ENCODE measurements around the gene WBP1.

The WBP1 gene

DNA sequence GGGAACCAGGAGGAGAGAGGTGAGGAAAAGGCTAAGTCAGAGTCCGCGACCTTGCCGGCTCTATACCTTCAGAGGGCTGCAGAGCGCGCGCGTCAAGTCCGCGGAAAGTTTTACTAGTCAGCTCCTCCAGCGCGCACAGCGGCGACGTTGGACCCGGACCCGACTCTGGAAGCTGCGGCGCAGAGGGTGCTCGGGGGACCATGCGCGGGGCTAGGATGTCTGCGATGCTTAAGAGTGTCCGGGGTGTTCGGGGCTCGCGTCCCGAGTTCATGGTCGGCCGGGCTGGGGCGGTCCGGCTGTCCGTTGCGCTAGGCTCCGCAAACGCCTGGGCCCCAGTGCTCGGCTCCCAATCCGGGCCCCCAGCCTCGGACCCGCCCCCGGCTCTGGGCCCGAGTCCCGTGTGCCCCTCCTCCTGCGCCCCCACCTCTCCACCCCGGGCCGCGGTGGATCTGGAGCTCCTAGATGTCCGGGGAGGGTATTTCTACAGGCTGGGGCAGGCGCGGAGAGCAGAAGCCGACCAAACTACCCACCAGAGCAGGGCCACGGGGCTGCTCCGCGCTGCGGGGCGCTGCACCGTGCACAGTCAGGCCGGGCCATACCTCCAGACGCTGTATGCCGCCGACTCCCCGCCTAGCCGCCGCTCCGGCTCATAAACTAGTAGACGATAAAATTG, 41.2 kb downstream of the WBP1 start, which contains the start of gene LBX2:
LBX2 (minus strand) TSS at position 337 of the 673 bp plus-strand sequence; CDS start at position 271, 66 bp downstream.
- DNase-seq (ENCODE audit: low read depth) = no peak
- peak within 1 kb of the TSS; percentile 41 for H3K4me3 ChIP-seq (ENCODE audit: low read depth, low read length)

DNA sequence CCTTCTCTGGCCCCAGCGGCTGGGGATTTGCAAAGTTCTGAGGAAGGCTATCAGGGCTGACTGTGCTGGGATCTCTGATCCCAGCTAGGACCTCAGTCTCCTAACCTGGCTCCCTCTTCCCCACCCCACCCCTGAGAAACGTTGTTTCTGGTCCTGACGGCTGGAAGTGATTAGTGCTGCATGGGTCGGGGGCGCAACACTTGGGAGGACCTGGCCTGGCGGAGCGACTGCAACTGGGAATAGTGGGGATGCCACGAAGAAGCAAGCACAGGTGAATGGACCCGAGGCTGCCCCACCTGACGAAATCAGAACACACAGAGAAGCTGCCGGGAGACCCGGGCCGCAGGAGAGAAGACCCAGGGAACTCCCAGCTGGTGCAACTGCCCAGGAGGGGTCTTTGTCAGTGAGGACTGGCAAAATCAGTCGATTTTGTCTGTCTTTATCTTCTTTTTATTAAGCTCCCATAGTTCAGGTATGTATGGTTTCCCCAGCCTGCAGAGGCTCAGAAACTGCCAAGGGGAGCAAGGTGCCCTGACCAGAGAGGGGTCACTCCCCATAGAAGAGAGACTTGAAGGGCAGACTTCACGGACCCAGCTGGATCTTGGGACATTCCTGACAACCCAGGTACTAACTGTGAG, 41.8 kb downstream of the WBP1 start:
- H3K4me3 ChIP-seq (ENCODE audit: low read depth, low read length) = peak overlapping the region; percentile 41

DNA sequence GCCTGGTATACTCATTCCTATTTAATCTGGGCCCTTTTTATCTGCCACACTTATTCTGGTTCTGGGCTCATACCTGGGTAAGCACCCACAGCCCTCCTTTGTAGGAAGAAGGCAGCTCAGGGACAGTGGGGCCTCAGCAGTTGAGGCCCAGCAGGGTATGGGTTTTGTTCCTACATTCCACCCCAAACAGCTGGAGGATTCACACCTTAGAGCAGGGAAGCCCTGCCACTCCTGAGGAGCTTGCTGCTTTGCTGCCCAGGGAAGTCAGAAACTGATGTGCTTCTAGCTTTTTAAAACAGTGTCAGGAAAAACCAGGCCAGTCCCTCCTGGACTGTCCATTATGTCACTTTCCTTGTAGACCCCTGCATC, 42.3 kb downstream of the WBP1 start:
- no peak for DNase-seq (ENCODE audit: low read depth)
- no peak overlapping the region for H3K4me3 ChIP-seq (ENCODE audit: low read depth, low read length)

More for the DNA sequence above, 41.8 kb downstream of the WBP1 start:
- no peak for DNase-seq (ENCODE audit: low read depth)

DNA sequence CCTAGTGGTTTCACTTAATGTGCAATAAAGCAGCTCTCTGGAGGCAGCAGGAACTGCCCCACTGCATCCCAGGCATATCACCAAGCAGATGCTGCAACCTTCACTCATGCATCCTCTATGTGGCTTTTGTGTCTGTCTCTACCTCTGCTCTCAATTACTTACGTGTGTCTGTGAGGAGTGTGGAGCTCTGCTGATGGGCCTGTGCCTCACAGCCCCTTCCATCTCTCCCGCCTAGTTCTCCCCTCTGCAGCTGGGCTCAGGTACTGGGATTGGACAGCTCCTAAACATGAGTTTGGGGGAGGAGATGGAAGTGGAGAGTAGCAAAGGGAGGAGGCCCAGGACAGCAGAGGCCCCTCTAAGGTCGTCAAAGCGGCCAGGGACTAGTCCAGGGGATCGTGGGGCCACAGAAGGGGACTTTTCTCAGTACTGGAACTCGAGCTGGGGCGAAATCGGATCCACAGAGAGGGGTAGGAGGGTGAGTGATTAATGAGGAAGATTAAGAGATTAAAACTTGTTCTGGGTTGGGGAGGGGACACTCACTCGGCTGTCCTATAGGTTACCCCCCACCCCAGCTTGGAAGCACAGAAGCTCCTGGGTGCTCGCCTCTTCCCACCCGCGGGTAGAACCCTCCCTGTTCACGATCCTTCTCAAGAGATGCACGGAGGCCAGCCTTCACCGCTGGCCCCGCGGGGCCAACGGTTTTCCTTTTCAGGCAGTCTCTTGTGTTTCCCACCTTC, 43.3 kb downstream of the WBP1 start:
- no peak overlapping the region for H3K4me3 ChIP-seq (ENCODE audit: low read depth, low read length)
- DNase-seq (ENCODE audit: low read depth) = no peak

DNA sequence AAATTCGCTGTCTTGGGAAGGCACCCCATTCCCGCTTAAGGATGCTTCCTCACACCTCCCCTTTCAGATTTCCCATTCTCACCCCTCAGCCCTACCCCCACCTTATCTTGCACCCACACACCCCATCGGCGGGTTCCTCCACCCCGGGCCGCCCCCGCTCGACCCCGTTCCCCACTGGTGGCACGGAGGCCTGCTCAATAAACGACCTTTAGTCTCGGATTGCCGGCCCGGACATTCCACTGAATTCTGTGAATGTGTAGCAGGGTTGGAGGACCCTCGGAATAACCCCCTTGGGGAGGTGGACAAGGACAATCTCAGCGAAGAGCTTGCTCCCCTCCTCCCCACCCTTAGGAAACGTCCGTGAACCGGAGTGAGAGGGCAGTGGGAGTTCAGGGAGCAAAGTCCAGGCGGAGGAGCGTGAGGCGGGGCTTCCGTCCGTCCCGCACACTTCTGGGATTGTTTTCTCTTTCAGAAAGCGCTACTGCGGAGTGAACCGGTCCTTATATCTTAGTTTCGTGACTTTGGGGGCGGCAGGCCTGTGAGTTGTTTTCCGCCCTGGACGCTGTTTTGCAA, 44.0 kb downstream of the WBP1 start:
- DNase-seq (ENCODE audit: low read depth) = no peak
- H3K4me3 ChIP-seq (ENCODE audit: low read depth, low read length) = peak overlapping the region; percentile 54

DNA sequence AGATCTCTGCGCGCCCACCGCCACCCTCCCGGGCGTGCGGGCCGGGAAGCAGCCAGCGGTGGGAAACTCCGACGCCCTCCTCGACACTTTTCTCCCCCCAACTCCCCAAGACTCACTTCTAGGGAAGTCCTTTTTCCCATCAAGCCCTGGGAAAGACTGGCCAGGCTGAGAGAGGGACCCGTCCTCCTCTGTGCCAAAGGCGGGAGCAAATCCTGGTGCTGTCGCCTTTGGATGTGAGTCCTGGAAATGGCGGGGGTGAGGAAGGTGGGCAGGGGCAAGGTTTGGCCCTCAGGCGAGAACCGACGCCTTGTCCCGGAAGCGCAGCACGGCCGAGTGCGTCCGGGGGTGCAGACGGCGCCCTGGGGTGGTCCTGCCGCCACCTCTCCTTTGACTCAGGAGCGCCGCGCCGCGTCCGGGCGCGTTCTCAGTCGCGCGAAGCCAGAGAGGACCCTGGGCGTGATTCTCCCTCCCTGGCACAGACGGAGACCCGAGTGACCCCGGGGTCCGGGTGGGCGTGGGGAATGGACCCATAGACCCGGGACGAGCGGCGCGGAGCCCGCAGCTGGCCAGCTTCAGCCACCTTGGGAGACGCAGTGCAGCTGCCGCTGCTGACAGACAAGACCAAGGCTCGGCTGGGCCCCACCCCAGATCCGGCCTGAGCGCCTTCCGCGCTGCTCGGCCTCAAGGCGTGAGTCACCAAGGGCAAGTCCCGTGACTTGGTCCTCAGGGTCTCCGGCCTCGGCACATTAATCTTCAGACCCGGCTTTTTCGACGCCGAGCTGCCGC, 44.7 kb downstream of the WBP1 start:
- peak; percentile 35 for DNase-seq (ENCODE audit: low read depth)
- peak overlapping the region; percentile 54 for H3K4me3 ChIP-seq (ENCODE audit: low read depth, low read length)

DNA sequence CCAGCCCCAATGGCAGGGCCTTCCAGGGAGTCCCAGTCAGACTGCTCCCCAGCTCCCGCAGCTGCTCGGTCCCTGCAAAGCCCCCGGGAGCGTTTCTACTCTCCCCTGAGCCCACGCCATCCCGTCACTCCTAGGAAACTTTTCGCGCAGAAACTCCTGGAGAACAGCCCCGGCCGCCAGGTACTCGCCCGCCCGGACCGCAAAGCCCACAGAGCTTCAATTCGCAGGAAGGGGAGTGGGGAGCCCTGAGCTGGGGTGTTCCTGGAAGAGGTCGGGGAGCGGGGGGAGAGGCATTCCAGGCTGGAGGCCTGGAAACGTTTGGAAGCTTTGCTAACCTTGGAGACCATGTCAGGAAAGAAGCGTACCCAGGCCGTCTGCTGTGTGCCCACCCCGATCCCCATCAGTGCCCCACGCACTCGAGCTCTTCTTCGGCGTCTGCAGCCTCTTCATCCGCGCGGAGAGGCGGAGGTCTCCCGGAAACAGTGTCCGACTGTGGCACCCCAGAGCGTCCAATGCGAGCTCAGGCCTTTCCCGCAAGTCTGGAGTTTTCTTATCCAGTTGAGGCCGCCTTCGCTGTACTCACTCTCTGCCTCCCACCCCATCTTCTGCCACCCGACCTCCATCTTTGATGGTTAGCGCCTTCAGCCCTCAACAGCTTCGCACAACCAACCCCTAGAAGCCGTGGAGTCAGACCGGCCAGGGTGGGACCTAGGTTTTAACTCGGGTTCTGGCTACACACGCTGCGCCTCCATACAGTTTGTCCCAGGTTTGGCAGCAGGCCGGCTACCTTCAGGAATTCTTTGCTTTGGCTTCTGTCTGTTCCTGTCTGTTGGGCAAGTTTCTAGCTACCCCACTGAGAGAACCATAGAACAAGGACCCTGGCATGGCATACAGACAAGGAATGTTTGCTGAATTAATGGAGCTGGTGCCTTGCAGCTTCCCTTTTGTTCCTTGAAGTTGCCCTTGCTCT, 45.6 kb downstream of the WBP1 start:
- DNase-seq (ENCODE audit: low read depth) = no peak
- H3K4me3 ChIP-seq (ENCODE audit: low read depth, low read length) = peak overlapping the region; percentile 54

DNA sequence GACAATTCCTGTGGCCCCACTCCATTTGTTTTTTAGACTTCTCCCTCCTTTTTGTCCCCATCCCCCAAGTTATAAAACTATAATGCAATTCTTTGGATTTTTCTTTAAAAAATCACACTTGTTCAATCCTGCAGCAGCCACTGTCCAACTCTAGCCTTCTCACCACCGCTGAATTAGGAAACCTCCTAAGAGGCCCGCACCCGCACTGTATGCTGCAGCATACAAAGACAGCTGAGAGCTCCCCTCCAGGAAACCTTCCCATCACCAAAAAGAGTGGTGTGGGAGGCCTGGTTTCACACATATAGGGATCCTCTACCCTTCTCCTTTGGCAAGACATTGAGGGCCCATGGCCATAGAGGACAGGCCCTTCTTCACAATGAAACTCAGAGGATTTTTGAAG, 46.4 kb downstream of the WBP1 start:
- H3K4me3 ChIP-seq (ENCODE audit: low read depth, low read length) = no peak overlapping the region
- DNase-seq (ENCODE audit: low read depth) = no peak

DNA sequence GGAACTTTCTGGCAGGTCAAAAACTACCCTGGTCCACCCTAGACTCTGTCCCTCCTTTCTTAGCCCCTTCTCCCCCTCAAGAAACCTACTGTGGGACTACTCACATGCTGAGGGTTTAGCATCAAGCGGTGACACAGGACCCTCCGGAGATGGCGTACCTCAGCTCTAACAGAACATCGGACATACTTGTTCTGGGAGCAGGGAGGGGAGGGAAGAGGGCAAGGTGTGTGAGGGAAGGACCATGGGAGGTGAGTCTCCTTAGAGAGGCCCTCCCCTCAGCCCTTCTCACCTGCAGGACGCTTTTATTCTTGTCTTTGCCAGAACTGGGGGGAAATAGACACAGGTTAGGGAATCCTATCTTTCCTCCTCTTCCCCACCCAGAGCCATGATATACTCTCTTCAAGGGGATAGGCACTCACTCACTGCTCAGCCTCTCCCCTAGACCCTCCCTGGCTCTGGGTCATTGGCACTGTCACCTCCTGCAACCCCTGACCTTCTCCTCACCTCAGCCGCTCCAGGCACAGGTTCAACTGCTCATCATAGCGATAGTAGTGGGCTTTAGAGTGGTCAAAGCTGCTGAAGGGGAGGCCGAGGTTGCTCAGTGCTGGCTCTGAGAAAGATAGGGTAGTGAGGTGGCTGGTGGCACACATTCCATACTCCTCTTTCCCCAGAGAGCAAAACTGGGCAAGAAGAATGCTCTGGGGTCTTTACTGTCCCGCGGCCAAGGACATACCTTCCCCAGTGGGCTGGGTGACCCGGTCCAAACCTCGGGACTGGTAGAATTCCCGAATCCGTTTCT, 47.4 kb downstream of the WBP1 start:
- H3K4me3 ChIP-seq (ENCODE audit: low read depth, low read length) = peak overlapping the region; percentile 5
- DNase-seq (ENCODE audit: low read depth) = no peak

DNA sequence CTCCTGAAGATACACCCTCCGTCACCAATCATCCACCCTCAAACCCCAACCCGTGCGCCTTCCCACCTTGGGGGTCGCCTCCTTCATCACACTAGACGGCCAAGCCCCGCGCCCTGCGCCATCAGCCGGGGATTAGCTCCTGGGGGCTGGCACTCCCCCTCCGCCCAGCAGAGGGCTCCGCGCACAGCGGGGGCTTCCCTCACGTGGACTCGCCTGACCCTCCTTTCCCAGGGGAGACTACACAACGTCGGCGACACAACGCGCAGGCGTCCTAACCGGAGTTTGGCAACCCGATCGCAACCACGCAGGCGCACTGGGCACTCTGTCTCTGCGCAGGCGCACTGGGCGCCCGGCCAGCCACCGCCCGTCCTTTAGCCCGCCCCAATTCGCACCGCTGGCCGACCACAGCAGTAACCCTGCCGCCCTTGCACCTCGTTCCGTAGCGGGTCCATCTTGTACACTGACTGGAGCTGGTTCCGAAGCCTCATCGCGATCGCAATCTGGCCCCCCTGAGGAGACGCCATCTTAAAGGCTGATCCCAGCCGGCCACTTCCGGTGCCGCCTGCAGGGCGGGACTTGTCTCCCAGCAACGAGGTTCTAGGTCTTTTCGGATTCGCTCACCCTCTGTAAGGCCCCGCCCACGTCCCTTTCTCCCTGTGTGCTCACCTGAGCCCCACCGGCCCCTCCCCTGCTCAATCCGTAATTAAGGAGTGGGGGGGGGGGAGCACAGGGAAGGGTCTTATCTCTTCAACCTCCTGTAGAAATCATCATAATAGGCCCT, 49.1 kb downstream of the WBP1 start, which contains the start of gene PCGF1:
PCGF1 (minus strand) TSS at position 551 of the 781 bp plus-strand sequence; CDS start at position 524, 27 bp downstream.
- H3K4me3 ChIP-seq (ENCODE audit: low read depth, low read length) = peak within 1 kb of the TSS; percentile 89
- peak; percentile 90 for DNase-seq (ENCODE audit: low read depth)

DNA sequence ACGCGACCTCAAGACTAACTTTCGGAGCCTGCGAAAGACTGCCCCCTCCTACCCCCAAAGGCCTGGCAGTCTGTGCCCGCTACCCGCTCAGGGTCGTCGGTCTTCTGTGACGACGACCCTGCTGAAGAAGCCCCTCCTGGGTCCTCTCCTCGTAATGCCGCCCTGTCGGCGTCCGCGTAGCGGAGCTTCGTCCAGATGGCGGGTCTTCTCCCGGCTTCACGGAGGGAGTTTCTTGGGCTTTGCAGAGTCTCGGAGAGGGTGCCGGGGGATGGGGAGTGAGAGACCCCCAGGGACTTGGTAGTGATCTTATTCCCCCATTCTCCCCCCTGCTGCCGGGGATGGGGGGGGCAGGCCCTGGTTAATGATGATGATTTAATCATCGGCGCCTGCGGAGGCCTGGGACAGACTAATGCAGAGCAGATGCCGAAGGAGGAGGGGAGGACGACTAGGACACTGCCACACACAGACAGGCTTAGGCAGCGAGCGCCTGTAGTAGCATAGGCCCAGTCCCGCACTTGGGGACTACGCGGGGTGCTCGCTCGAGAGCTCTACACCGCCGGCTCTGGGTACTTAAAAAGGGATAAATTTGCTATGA, 49.8 kb downstream of the WBP1 start:
- DNase-seq (ENCODE audit: low read depth) = no peak

DNA sequence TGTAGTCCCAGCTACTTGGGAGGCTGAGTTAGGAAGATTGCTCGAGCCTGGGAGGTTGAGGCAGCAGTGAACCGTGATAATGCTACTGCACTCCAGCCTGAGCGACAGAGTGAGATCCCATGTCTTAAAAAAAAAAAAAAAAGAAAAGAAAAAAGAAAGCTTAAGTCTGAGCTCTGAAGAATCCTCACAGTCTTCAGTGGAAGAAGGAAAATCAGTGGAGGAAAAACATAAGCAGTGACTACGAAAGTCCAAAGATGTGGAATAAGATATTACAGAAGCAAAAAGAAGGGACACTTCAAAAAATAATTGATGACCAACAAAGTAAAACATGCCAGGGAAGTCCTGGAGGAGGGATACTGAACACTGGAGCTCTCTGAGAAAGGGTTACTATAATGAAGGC, 52.0 kb downstream of the WBP1 start:
- no peak for DNase-seq (ENCODE audit: low read depth)
- H3K4me3 ChIP-seq (ENCODE audit: low read depth, low read length) = no peak overlapping the region

More for the DNA sequence above, 49.8 kb downstream of the WBP1 start:
- H3K4me3 ChIP-seq (ENCODE audit: low read depth, low read length) = peak overlapping the region; percentile 89
